ENCODE results near the gene ABTB2.

DNA sequence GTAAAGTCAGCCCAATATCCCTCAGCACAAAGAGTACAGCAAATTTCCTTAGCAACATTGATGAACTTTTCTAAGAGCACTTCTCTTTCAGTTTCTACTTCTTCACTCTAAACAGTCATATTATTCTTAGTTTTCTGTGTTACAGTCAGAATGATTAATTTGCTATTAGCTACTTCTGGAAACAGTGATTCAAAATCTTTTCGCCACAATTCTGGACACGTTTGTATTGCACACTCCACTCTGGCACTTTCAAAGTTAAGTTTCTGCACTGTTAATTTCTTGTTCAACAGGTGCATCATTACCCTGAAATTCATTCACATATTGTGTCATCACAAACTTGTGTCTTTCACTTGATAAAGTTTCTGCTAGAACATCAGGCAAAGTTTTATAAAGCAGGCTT is 22.5 kb downstream of the ABTB2 start:
- TF ChIP-seq SNAI2 (CRISPR knock-in tag; IDR thresholded peaks at IDR 0.05) (no peak), BACH2 (CRISPR knock-in tag; IDR thresholded peaks at IDR 0.05; ENCODE audit: borderline replicate concordance) (no peak), TSHZ2 (CRISPR knock-in tag; IDR thresholded peaks at IDR 0.05) (no peak), ZNF565 (CRISPR knock-in tag; conservative IDR thresholded peaks at IDR 0.05; ENCODE audit: low read depth) (no peak), CREB5 (CRISPR knock-in tag; IDR thresholded peaks at IDR 0.05; ENCODE audit: low read depth) (no peak), ZNF70 (CRISPR knock-in tag; IDR thresholded peaks at IDR 0.05) (no peak), CSDC2 (CRISPR knock-in tag; IDR thresholded peaks at IDR 0.05) (no peak), OSR1 (CRISPR knock-in tag; IDR thresholded peaks at IDR 0.05) (no peak), ARNTL (CRISPR knock-in tag; IDR thresholded peaks at IDR 0.05; ENCODE audit: borderline replicate concordance, low read depth) (no peak), CSRNP3 (CRISPR knock-in tag; IDR thresholded peaks at IDR 0.05) (no peak)
- TF ChIP-seq, protein P1, sequence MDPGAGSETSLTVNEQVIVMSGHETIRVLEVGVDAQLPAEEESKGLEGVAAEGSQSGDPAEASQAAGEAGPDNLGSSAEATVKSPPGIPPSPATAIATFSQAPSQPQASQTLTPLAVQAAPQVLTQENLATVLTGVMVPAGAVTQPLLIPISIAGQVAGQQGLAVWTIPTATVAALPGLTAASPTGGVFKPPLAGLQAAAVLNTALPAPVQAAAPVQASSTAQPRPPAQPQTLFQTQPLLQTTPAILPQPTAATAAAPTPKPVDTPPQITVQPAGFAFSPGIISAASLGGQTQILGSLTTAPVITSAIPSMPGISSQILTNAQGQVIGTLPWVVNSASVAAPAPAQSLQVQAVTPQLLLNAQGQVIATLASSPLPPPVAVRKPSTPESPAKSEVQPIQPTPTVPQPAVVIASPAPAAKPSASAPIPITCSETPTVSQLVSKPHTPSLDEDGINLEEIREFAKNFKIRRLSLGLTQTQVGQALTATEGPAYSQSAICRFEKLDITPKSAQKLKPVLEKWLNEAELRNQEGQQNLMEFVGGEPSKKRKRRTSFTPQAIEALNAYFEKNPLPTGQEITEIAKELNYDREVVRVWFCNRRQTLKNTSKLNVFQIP (CRISPR knock-in tag; IDR thresholded peaks at IDR 0.05; ENCODE audit: borderline replicate concordance, low read depth), result no peak

Data from SK-N-SH treated with all-trans-retinoic acid at 6 μM for 48 hours (cell line).